BJ (cell line): Measurements from ENCODE around the gene THAP3. TPM values are rescaled to one million over a fixed set of nuclear protein-coding genes. Genes with fewer than 3 reads are reported as not detected.

ENCODE experiments used
- CTCF ChIA-PET: fragments of 350-600 bp; formaldehyde crosslinking; extraction: SDS; loops from one replicate; lab custom pipeline; 2021; ENCODE audit warnings: antibody characterized with exemption, inconsistent platforms; lab: Yijun Ruan, JAX
- POLR2A ChIA-PET: fragments of 300-600 bp; sonication (Branson Sonifier 250); formaldehyde crosslinking; extraction: SDS; loops from one replicate; lab custom pipeline; 2021; ENCODE audit warnings: antibody characterized with exemption; lab: Charles Lee
- DNase-seq: peaks from one replicate; pipeline ENCODE4 v3.0.0-alpha.2; 2011; ENCODE audit warnings: low read depth
- H3K27me3 ChIP-seq: 2 replicates; pipeline ENCODE4 v1.6.0; 2011; ENCODE audit warnings: low read length; ENCODE audit not compliant: control insufficient read depth, insufficient read depth
- H3K36me3 ChIP-seq: 2 replicates; pipeline ENCODE4 v1.5.1; 2011; ENCODE audit warnings: low read length; ENCODE audit not compliant: control insufficient read depth, insufficient read depth
- H3K4me3 ChIP-seq: 2 replicates; pipeline ENCODE4 v1.5.1; 2011; ENCODE audit warnings: low read depth, mild to moderate bottlenecking, control low read depth, low read length
- CTCF ChIP-seq: IDR thresholded peaks from 2 replicates; pipeline ENCODE4 v1.5.1; 2011; ENCODE audit warnings: low read depth, mild to moderate bottlenecking, control low read depth, inconsistent platforms, low read length, moderate library complexity; ENCODE audit not compliant: insufficient read depth
- polyA plus RNA-seq: library from polyadenylated mRNA; depleted of rRNA; stranded (reverse); fragments of >200 nt; gene quantifications from 2 replicates; pipeline ENCODE4 v1.2.3, GENCODE V29; 2011

The THAP3 gene
- polyA plus RNA-seq, 1 experiment, result 12.5 TPM

- no peak for DNase-seq
- TF ChIP-seq CTCF, result no peak
- Histone ChIP-seq H3K36me3 (peaks cover 18% of the 10 kb centered on the region), H3K27me3 (no peaks in the 10 kb centered on the region), H3K4me3 (no peak overlapping the region)
- ChIA-PET POLR2A (no interaction called here), CTCF (interaction anchor here (0.6 to 5.1 kb wide), 4 partner anchors 12 to 203 kb away, joined by 3 to 30 read pairs (median 3); partner anchors contain the start of genes NOL9 and TAS1R1)
These were observed 23.9 kb downstream of the THAP3 start for GRCh38 chr1:6648556-6648955.

DNA sequence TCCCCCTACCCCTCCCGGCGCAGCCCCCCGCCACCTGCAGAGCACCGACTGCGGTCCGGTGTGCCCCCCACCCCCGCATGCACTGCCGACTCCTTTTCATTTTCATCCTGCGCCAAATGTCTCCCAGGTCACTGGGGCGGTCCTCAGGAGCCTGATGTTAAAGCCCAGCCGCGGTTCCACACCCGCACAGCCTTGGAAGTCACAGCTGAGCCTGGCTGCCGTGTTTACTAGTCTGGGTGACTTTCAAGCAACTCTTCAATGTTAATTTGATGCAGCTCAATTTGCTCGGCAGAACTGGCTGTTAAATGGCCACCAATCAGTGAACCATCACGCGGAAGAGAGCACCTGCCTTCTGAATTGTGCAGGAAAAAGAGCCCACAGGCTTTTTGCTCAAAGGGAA, 27.2 kb downstream of the THAP3 start:
- POLR2A ChIA-PET, result no interaction called here
- Histone ChIP-seq H3K4me3 (no peak overlapping the region), H3K27me3 (no peaks in the 10 kb centered on the region), H3K36me3 (peaks cover 7% of the 10 kb centered on the region)
- no peak for TF ChIP-seq CTCF
- CTCF ChIA-PET, result interaction anchor here (1.0 kb wide), 1 partner anchor 18 kb away, joined by 3 read pairs; no protein-coding TSS in a partner anchor
- DNase-seq, result no peak

DNA sequence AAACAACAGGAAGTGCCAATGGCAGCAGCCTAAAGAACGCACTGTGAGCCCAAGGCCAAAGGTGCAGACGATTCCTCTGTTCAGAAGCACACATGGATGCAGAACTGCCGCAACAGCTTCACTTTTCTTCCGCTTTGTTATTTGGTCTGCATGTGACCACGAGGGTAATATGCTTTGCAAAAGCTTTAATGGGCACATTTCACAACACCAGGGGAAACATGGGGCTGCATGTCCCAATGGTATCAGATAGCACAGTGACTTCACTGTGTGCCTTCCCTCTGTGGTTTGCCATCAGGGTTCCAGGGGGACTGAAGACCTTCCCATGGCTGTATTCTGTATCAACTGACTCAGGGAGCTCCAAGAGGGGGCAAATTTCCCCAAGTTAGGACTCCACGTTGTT, 28.3 kb downstream of the THAP3 start:
- CTCF ChIA-PET, result interaction anchor here (1.0 to 2.2 kb wide), 3 partner anchors 19 to 99 kb away, joined by 3 to 6 read pairs (median 4); partner anchors contain the start of gene NOL9
- Histone ChIP-seq H3K36me3 (peaks cover 7% of the 10 kb centered on the region), H3K4me3 (no peak overlapping the region), H3K27me3 (no peaks in the 10 kb centered on the region)
- POLR2A ChIA-PET, result no interaction called here
- no peak for TF ChIP-seq CTCF
- no peak for DNase-seq

- H3K4me3 ChIP-seq, result no peak overlapping the region
- H3K36me3 ChIP-seq, result peaks cover 7% of the 10 kb centered on the region
- H3K27me3 ChIP-seq, result no peaks in the 10 kb centered on the region
- ChIA-PET CTCF (interaction anchor here (0.5 to 2.2 kb wide), 4 partner anchors 19 to 101 kb away, joined by 3 to 6 read pairs (median 4); partner anchors contain the start of gene NOL9), POLR2A (no interaction called here)
- no peak for TF ChIP-seq CTCF
- no peak for DNase-seq
These were observed 29.0 kb downstream of the THAP3 start for GRCh38 chr1:6653436-6654290.

GRCh38 chr1:6657138-6657537, 32.5 kb downstream of the THAP3 start:
- TF ChIP-seq CTCF, result no peak
- Histone ChIP-seq H3K27me3 (no peaks in the 10 kb centered on the region), H3K36me3 (peaks cover 6% of the 10 kb centered on the region), H3K4me3 (no peak overlapping the region)
- ChIA-PET CTCF (interaction anchor here (3.6 kb wide), 1 partner anchor 12 kb away, joined by 21 read pairs; no protein-coding TSS in a partner anchor), POLR2A (no interaction called here)
- DNase-seq, result no peak
